Memory B cell (primary cell): ENCODE results near the gene OPCML.

Experiments
- ATAC-seq: fragments of 150-1000 bp; cut with Tn5 transposase; 2 replicates; pipeline ENCODE4 v1.10.0; 2021; ENCODE audit warnings: low read depth, mild to moderate bottlenecking, moderate library complexity
- DNase-seq, 2 donors: peaks; one replicate each; pipeline ENCODE4 v3.0.0; 2022; ENCODE audit warnings: low spot score in 2 of 2
- H3K27ac Mint-ChIP-seq: one replicate; pipeline ENCODE4 v1.8.0; 2022; ENCODE audit warnings: mild to moderate bottlenecking, moderate library complexity, mixed read lengths
- H3K27me3 Mint-ChIP-seq: one replicate; pipeline ENCODE4 v1.8.0; 2022; ENCODE audit warnings: mixed read lengths
- H3K36me3 Mint-ChIP-seq: one replicate; pipeline ENCODE4 v1.8.0; 2022; ENCODE audit warnings: mild to moderate bottlenecking, mixed read lengths
- H3K4me1 Mint-ChIP-seq: one replicate; pipeline ENCODE4 v1.8.0; 2022; ENCODE audit warnings: mixed read lengths
- H3K4me3 Mint-ChIP-seq: one replicate; pipeline ENCODE4 v1.8.0; 2022; ENCODE audit warnings: mild to moderate bottlenecking, moderate library complexity, mixed read lengths
- H3K9me3 Mint-ChIP-seq: one replicate; pipeline ENCODE4 v1.8.0; 2022; ENCODE audit warnings: mixed read lengths

Gene OPCML

GRCh38 chr11:132472411-132473172, 1059.7 kb downstream of the OPCML start:
- DNase-seq: no peak
- Mint-ChIP-seq H3K36me3 (no peaks in the 10 kb centered on the region), H3K27ac (no peak overlapping the region), H3K9me3 (peaks cover 3% of the 10 kb centered on the region), H3K4me1 (no peaks in the 10 kb centered on the region), H3K4me3 (no peak overlapping the region), H3K27me3 (no peaks in the 10 kb centered on the region)
- no peak for ATAC-seq

GRCh38 chr11:132471466-132471865, 1060.8 kb downstream of the OPCML start:
- ATAC-seq: no peak
- H3K9me3 Mint-ChIP-seq: no peaks in the 10 kb centered on the region
- no peak overlapping the region for H3K4me3 Mint-ChIP-seq
- no peaks in the 10 kb centered on the region for H3K27me3 Mint-ChIP-seq
- H3K27ac Mint-ChIP-seq: no peak overlapping the region
- no peaks in the 10 kb centered on the region for H3K4me1 Mint-ChIP-seq
- no peaks in the 10 kb centered on the region for H3K36me3 Mint-ChIP-seq
- no peak for DNase-seq

- Mint-ChIP-seq H3K4me1 (no peaks in the 10 kb centered on the region), H3K36me3 (no peaks in the 10 kb centered on the region), H3K27ac (no peak overlapping the region), H3K27me3 (no peaks in the 10 kb centered on the region), H3K4me3 (no peak overlapping the region), H3K9me3 (peaks cover 3% of the 10 kb centered on the region)
- DNase-seq (no peak), ATAC-seq (no peak)
Measured at GRCh38 chr11:132466983-132467382, 1065.3 kb downstream of the OPCML start.

GRCh38 chr11:132464939-132465338, 1067.4 kb downstream of the OPCML start:
- Mint-ChIP-seq H3K27me3 (no peaks in the 10 kb centered on the region), H3K36me3 (no peaks in the 10 kb centered on the region), H3K4me3 (no peak overlapping the region), H3K27ac (no peak overlapping the region), H3K9me3 (peaks cover 3% of the 10 kb centered on the region), H3K4me1 (no peaks in the 10 kb centered on the region)
- ATAC-seq (no peak), DNase-seq (no peak)

DNA sequence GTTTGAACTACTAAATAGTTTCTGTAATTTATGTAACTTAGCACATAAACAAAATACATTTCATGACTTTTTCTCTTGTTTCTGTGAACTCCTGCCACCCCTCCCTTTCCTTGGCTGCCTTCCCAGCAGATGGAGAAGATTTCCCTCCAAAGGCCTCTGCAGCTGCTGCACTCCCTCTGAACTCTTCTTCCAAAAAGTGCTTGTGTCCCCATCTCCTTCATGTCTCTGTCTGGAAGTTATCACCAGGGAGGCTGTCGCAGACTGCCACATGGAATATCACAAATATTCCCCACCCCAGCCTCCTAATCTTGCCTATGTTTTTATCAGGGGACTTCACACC, 1068.3 kb downstream of the OPCML start:
- no peaks in the 10 kb centered on the region for H3K36me3 Mint-ChIP-seq
- H3K27me3 Mint-ChIP-seq: no peaks in the 10 kb centered on the region
- H3K4me1 Mint-ChIP-seq: no peaks in the 10 kb centered on the region
- H3K9me3 Mint-ChIP-seq: peaks cover 3% of the 10 kb centered on the region
- no peak overlapping the region for H3K4me3 Mint-ChIP-seq
- ATAC-seq (no peak), DNase-seq (no peak)
- no peak overlapping the region for H3K27ac Mint-ChIP-seq

DNA sequence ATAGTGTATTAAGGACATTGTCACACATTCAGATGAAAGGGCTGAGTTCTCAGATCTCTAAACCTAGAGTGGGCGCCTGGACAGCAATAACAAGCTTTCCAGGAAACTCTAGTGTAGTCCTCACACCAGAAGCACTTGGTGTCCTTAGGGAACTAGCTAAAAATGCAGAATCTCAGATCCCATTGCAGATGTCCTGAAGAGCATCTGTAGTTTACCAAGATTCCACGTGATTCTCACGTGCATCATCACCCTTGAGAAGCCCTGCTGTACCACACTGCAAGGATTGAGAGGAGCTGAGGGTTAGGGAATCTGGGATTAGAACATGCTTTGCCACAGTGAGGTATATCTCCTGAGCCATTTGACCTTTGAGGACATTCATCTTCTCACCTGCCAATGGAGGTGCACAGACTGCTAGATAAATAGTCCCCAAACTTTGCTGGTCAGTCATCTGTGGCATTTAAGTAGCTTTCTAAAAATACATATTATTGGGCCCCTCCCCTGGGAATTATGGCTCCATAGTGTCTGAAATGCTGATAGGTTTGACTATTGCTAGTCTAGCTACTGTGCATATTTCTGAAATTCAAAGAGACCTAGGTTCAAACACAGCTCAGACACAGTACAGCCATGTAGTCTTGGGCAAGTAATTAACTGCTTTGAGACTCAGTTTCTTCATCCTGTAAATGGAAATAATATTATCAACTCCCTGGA, 1068.9 kb downstream of the OPCML start:
- Mint-ChIP-seq H3K4me3 (no peak overlapping the region), H3K27ac (no peak overlapping the region), H3K36me3 (no peaks in the 10 kb centered on the region), H3K27me3 (no peaks in the 10 kb centered on the region), H3K4me1 (no peaks in the 10 kb centered on the region), H3K9me3 (peaks cover 3% of the 10 kb centered on the region)
- DNase-seq (no peak), ATAC-seq (no peak)

GRCh38 chr11:132459736-132460135, 1072.6 kb downstream of the OPCML start:
- H3K4me3 Mint-ChIP-seq: no peak overlapping the region
- no peaks in the 10 kb centered on the region for H3K4me1 Mint-ChIP-seq
- H3K9me3 Mint-ChIP-seq: peaks cover 2% of the 10 kb centered on the region
- no peaks in the 10 kb centered on the region for H3K36me3 Mint-ChIP-seq
- ATAC-seq (no peak), DNase-seq (no peak)
- H3K27ac Mint-ChIP-seq: no peak overlapping the region
- H3K27me3 Mint-ChIP-seq: no peaks in the 10 kb centered on the region

DNA sequence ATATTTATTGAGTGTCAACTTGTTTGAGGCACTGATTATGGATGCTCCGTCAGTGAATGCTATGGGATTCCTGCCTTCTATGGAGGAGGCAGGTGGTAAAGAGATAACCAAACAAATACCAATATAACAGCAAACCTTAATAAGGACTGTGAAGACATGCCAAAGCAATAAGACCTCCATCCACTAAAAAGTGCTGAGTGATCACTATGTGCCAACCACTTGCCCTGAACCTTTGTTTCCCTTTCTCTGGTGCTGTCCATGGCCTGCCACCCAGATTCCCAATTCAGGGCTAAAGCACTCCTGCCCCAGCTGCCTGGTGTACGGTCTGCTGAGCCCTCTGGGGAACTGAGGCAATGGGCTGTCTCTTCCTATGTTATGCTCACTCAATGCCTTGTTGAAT, 1074.9 kb downstream of the OPCML start:
- DNase-seq (no peak), ATAC-seq (no peak)
- peaks cover 2% of the 10 kb centered on the region for H3K27me3 Mint-ChIP-seq
- H3K27ac Mint-ChIP-seq: no peak overlapping the region
- peaks cover under 1% of the 10 kb centered on the region for H3K36me3 Mint-ChIP-seq
- H3K4me3 Mint-ChIP-seq: no peak overlapping the region
- H3K9me3 Mint-ChIP-seq: peaks cover 4% of the 10 kb centered on the region
- H3K4me1 Mint-ChIP-seq: no peaks in the 10 kb centered on the region

DNA sequence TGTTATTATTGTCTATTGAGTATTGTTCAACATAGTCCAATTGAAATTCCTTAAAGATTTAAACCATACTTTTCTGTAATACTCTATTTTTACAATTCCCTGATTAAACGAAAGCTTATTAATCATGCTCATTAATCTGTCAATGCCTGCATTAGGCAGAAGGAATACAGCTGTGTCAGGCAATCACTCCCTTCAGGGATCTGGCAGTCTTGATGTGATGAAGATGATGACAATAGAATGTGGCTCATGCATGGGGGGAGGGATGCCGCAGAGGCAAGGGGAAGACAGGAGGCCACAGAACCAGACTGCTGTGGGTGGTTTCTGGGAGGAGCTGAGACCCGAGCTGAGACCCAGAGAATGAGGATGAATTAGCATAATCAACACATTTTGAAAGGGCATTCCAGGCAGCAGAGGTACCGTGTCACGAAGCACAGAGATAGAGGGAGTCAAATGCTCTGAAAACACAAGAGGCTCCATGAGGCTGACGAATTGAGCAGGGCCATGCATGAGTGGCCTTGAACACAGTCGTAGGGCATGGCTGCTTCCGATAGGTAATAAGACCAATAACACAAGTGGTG, 1075.5 kb downstream of the OPCML start:
- no peak overlapping the region for H3K4me3 Mint-ChIP-seq

GRCh38 chr11:132455044-132455443, 1077.3 kb downstream of the OPCML start:
- H3K27ac Mint-ChIP-seq: no peak overlapping the region
- H3K4me3 Mint-ChIP-seq: no peak overlapping the region
- H3K36me3 Mint-ChIP-seq: peaks cover 1% of the 10 kb centered on the region
- no peaks in the 10 kb centered on the region for H3K4me1 Mint-ChIP-seq
- no peak for DNase-seq
- ATAC-seq: no peak
- peaks cover 5% of the 10 kb centered on the region for H3K9me3 Mint-ChIP-seq
- peaks cover 3% of the 10 kb centered on the region for H3K27me3 Mint-ChIP-seq

More for the DNA sequence above, 1075.5 kb downstream of the OPCML start:
- ATAC-seq (no peak), DNase-seq (no peak)
- no peak overlapping the region for H3K27ac Mint-ChIP-seq
- H3K36me3 Mint-ChIP-seq: peaks cover 1% of the 10 kb centered on the region
- peaks cover 5% of the 10 kb centered on the region for H3K9me3 Mint-ChIP-seq
- H3K4me1 Mint-ChIP-seq: no peaks in the 10 kb centered on the region
- peaks cover 3% of the 10 kb centered on the region for H3K27me3 Mint-ChIP-seq

DNA sequence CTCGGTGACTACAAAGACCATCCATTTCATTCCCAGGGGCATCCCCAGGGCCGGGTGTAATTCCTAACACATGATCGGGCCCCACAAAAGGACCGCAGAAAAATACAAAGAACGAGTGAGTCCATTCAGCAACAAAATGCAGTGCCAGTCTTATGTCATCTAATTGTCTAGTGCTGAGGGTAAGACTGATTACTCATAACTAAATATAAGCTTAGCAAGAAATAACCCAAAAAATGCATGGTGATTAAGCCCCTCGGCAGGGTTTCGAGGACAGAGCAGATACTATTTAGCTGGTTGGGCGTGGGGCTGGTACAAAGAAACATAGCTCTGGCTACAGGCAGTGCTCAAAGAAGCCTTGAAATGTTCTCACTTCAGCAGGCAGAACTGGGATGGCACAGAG, 1078.9 kb downstream of the OPCML start:
- Mint-ChIP-seq H3K36me3 (peaks cover 1% of the 10 kb centered on the region), H3K4me3 (no peak overlapping the region), H3K4me1 (no peaks in the 10 kb centered on the region), H3K27ac (no peak overlapping the region), H3K9me3 (peaks cover 8% of the 10 kb centered on the region), H3K27me3 (peaks cover 3% of the 10 kb centered on the region)
- no peak for DNase-seq
- ATAC-seq: no peak

- Mint-ChIP-seq H3K27me3 (peaks cover 3% of the 10 kb centered on the region), H3K4me1 (no peaks in the 10 kb centered on the region), H3K4me3 (no peak overlapping the region), H3K9me3 (peaks cover 8% of the 10 kb centered on the region), H3K27ac (no peak overlapping the region), H3K36me3 (peaks cover 1% of the 10 kb centered on the region)
- ATAC-seq (no peak), DNase-seq (no peak)
Measured at GRCh38 chr11:132452616-132453015, 1079.7 kb downstream of the OPCML start.

DNA sequence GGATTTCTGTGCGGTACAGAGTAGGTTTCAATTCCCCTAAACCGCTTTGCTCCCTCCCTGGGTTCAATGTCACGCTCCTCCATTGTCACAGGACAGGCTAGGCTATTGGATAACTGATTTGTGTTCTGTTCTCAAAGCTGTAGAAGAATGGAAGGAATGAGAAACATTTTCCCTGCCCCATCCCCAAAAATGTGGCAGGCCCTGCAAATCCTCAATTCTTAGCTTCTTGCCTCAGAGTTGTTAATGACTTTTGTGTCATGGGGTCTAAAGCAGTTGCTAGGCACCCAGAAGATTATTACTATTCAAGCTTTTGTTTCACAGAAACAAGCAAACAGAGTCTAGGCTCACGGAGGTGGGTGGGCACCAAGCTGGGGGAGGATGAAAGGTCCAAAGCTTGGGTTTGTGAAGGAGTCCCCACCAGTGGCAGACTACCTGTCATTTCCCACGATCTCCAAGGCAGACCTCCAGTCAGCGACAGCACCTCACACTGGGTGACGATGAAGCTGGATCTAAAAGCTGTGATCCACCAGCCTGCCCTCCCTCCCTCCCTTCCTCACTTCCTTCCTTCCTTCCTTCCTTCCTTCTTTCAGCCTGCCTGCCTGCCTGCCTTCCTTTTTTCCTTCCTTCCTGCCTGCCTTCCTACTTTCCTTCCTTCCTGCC, 1080.2 kb downstream of the OPCML start:
- ATAC-seq (no peak), DNase-seq (no peak)
- Mint-ChIP-seq H3K4me1 (no peaks in the 10 kb centered on the region), H3K27me3 (peaks cover 3% of the 10 kb centered on the region), H3K4me3 (no peak overlapping the region), H3K27ac (no peak overlapping the region), H3K9me3 (peaks cover 8% of the 10 kb centered on the region), H3K36me3 (peaks cover 1% of the 10 kb centered on the region)

GRCh38 chr11:132450631-132451030, 1081.7 kb downstream of the OPCML start:
- peaks cover 1% of the 10 kb centered on the region for H3K36me3 Mint-ChIP-seq
- peaks cover 8% of the 10 kb centered on the region for H3K9me3 Mint-ChIP-seq
- no peak for ATAC-seq
- DNase-seq: no peak
- peaks cover 3% of the 10 kb centered on the region for H3K27me3 Mint-ChIP-seq
- H3K4me1 Mint-ChIP-seq: no peaks in the 10 kb centered on the region
- H3K27ac Mint-ChIP-seq: no peak overlapping the region
- no peak overlapping the region for H3K4me3 Mint-ChIP-seq
